HG03520 (cell line): Measurements from ENCODE around the gene THPO.
"Not testable (repeated sequence)": the region's sequence is repeated elsewhere in the genome, so short reads cannot be mapped to it uniquely, and the experiment has no call there.

ENCODE experiments used
- ATAC-seq: cut with Tn5 transposase; IDR thresholded peaks from one replicate; pipeline ENCODE4 v1.9.1; 2021; ENCODE audit warnings: mild to moderate bottlenecking, moderate library complexity; ENCODE audit not compliant: unreplicated experiment

The THPO gene

DNA sequence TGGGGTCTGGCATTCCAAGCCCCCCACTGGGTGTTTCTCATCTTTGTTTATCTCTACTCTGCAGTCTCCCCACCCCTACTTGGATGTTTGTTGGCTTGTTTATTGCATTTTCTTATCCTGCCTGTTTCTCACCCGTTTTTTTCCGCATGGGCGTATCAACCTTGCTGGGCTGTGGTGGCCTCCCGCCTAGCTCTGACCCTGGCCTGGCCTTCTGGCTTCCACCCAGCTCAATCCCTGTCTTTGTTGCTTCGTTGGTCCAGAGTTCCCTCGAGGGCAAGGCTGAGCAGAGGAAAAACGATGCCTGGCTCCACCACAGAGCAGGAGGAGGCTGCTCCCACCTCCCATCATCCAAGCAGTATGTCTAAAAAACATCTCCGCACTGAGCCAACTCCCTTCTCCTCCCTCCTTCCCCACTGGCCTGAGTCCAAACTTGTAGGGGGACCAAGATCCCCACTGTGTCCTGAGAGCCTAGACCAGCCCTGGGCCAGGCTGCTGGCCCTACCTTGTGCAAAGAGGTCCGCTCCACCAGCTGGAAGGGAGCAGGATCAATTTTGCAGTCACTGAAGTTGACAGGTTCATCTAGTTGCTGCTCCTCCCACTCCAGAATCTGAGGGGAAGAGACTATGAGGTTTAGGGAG is 26.4 kb downstream of the THPO start:
- no peak for ATAC-seq

DNA sequence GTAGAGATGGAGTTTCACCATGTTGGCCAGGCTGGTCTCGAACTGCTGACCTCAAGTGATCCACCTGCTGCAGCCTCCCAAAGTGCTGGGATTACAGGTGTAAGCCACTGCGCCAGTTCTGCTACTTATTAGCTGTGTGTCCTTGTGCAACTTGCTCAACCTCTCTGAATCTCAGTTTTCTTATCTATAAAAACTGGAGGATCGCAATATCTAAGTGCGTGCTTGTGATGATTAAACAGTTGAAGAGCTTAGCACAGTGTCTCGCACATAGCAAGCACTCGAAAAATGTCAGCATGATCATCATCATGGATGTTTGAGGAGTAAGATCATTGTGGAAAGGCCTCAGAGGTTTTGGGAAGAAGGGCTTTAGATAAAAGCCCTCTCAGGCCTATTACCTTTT is 27.4 kb downstream of the THPO start:
- ATAC-seq, result no peak

DNA sequence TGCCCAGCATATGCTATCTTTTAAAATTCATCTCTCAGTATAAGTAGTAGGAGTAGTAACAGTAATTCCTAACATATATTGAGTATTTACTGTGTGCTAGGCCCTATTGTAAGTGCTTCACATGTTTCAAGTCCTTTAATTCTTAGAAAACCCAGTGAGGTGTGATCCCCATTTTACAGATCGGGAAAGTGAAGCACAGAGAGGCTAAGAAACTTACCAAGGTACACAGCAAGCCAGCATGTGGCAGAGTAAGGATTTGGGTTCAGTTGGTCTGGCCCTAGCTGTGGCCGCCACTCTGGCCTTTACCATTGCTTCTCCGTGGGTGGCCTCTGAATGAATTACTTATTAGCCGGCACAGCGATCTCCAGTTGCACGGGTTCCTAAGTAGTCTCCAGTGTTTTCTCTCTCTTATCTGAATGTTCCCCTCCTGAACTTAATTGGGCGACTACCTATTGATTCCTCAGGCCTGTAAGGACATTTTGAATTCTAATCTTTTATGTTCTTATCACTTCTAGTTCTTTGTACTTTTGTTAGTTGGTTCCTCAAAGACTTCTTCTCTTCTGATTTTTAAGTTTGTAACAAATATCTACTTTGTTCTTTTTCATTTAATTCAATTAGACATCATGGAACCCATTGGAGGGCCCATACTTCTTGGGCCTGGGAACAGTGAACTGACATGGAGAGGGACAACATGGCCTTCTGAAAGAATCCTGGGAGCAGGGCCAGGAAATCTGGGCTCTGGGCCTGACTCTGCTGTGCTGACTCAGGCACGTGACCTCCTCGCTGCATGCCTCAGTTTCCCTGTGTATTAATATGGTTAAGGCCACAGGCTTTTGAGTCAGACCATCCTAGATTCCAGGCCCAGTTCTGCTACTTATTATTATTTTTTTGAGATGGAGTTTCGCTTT is 28.2 kb downstream of the THPO start:
- no peak for ATAC-seq

DNA sequence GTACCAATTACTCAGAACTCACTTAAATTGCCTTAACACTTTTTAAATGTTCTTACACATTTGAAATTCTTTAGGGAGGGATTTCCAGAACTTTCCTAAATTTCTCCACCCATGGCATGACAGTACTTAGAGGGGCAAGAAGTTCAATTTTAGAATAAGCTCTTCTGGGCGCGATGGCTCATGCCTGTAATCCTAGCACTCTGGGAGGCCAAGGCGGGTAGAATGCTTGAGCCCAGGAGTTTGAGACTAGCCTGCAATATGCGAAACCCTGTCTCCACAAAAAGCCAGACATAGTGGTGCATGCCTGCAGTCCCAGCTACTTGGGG is 30.0 kb downstream of the THPO start:
- ATAC-seq, result no peak

DNA sequence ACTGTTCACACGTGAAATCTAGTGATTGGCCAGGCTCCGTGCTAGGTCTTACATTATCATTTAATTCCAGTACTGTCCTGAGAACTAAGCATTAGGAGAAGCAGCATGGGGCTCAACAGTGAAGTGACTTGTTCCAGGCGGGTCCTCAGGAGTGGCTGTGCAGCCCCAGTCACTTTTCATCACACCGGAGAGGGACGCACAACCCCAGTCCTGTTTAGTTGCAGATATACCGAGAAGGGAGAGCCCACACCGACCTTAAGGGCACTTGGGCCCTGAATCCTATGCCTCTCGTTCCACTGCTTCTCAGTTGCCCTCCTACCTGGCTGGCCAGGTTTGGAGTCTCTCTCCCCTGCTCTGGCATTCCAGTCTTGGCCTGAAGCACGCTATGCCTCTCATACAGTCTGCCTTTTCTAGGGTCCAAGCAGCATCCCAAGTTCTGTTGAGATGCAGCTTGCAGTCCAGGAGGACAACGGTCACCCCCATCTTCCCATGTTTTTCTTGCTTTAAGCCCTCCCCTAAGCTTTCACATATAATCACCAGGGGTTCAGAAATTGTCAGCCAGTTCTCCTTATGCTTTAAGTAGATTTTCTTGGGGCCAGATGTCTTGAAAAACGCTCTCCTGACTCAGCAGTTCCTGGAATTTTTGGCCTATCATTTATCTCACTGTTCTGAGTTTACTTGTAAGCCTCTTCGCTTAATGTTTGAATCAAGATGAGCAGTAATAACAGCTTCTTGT is 30.5 kb downstream of the THPO start:
- ATAC-seq, result no peak

DNA sequence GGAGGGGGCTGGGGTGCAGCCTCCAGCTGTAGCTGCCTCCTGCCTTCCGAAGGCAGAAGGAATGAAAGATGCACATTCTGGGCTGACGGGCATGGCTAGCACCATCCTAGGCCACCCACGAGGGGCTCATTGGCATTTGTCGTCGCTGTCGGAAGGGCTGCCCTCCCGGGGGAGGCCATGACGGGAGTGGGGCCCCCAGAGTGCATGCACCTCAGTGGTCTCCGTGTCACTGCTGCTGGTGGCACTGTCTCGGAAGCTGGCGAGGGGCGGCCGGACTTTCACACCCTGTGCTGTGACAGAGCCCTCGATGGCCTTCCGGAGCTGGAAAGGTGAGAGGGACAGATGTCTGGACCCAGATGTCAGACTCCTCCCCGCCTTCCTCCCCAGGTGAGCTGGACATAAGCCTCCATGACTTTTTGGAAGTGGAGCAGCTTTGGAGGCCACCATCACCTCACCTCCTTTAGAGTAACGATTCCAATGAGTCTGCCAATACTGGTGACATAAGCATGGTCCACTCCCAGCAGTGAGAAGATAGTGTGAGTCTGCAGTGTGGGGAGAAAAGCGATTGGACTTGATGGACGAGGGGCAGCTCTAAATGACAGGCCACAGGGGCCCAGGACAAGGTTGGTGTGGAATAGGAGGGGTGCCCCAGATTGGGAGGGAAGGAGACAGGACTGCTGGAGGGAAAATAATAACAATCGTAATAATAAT is 31.4 kb downstream of the THPO start:
- ATAC-seq, result no peak

DNA sequence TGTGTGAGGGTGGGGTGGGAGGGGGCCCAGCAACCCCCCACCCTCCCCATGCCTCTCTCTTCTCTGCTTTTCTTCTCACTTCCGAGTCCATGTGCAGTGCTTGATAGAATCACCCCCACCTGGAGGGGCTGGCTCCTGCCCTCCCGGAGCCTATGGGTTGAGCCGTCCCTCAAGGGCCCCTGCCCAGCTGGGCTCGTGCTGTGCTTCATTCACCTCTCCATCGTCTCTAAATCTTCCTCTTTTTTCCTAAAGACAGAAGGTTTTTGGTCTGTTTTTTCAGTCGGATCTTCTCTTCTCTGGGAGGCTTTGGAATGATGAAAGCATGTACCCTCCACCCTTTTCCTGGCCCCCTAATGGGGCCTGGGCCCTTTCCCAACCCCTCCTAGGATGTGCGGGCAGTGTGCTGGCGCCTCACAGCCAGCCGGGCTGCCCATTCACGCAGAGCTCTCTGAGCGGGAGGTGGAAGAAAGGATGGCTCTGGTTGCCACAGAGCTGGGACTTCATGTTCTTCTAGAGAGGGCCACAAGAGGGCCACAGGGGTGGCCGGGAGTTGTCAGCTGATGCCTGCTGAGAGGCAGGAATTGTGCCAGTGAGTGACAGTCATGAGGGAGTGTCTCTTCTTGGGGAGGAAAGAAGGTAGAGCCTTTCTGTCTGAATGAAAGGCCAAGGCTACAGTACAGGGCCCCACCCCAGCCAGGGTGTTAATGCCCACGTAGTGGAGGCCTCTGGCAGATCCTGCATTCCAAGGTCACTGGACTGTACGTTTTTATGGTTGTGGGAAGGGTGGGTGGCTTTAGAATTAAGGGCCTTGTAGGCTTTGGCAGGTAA is 32.5 kb downstream of the THPO start:
- ATAC-seq, result no peak

DNA sequence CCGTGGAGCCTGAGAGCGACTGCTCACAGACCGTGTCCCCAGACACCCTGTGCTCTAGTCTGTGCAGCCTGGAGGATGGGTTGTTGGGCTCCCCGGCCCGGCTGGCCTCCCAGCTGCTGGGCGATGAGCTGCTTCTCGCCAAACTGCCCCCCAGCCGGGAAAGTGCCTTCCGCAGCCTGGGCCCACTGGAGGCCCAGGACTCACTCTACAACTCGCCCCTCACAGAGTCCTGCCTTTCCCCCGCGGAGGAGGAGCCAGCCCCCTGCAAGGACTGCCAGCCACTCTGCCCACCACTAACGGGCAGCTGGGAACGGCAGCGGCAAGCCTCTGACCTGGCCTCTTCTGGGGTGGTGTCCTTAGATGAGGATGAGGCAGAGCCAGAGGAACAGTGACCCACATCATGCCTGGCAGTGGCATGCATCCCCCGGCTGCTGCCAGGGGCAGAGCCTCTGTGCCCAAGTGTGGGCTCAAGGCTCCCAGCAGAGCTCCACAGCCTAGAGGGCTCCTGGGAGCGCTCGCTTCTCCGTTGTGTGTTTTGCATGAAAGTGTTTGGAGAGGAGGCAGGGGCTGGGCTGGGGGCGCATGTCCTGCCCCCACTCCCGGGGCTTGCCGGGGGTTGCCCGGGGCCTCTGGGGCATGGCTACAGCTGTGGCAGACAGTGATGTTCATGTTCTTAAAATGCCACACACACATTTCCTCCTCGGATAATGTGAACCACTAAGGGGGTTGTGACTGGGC is 33.3 kb downstream of the THPO start:
- ATAC-seq, result no peak

DNA sequence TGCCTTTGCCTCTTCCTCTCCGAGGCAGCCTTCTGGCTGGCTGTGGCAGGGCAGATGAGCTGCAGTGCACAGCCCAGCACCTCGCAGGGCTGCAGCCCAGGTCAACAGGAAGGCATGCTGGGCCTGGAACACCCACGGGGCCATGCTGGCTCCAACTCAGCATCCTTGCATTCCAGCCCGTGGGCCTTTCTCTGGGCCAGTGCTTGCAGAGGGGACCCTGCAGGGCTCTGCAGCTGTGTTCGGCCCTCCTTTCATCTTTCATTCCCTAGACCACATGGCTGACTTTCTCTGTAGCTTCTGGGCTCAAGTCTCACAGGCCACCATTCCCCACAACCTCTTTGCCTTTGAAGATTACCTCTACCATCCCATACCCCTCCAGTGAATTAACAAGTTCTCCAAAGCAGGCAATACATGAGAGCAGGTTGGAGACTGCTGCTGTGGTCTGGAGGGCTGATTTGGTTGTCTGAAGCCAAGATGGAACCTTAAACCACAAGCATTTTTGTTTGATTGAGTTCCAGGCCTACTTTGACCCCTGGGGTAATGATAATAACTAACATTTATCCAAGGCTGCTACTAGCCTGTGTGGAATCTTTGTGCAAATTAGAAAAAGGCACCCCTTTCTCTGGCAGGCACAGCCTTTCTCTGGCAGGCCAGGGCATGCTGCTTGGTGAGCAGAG is 34.7 kb downstream of the THPO start:
- no peak for ATAC-seq

DNA sequence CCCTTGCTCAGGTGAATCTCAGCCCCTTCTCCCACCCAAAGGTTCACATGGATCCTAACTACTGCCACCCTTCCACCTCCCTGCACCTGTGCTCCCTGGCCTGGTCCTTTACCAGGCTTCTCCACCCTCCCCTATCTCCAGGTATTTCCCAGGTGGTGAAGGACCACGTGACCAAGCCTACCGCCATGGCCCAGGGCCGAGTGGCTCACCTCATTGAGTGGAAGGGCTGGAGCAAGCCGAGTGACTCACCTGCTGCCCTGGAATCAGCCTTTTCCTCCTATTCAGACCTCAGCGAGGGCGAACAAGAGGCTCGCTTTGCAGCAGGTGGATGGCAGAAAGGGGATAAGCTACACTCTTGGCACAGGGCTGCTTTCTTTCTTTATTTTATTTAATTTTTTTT is 36.1 kb downstream of the THPO start:
- ATAC-seq, result no peak

DNA sequence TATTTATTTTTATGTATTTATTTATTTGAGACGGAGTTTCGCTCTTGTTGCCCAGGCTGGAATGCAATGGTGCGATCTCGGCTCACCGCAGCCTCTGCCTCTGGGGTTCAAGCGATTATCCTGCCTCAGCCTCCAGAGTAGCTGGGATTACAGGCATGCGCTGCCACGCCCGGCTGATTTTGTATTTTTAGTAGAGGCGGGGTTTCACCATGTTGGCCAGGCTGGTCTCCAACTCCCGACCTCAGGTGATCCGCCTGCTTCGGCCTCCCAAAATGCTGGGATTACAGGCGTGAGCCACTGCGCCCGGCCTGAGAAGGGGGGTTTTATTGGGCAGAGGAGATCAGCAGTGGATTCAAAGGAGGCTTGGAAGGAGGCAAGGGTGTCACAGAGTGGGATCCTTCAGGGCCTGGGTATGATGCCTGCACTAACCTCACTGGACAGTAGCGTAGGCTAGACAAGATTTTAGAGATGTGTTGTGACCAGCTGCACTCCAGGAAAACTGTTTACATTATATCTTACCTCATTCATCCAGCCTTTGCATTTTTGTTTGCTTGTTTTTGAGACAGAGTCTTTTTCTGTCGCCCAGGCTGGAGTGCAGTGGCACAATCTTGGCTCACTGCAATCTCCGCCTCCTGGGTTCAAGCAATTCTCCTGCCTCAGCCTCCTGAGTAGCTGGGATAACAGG is 38.4 kb downstream of the THPO start:
- not testable (repeated sequence) for ATAC-seq

DNA sequence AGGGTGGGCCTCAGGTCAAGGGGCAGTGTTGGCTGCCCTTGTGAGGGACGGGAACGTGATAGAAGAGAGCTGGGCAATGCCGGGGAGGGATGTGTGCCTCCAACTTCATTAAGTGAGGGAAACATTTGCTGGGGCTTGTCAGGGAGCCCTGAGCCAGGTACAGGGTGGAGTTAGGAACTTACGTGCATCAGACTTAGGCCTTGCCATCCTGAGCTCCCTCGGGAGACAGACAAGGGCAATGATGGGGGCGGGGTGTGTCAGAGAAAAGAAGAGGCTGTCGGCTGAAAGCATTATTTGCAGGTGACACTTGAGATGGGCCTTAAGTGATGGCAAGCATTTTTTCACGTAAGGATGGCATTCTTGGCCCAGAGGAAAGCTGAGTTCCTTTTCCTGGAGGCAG is 39.0 kb downstream of the THPO start:
- no peak for ATAC-seq

DNA sequence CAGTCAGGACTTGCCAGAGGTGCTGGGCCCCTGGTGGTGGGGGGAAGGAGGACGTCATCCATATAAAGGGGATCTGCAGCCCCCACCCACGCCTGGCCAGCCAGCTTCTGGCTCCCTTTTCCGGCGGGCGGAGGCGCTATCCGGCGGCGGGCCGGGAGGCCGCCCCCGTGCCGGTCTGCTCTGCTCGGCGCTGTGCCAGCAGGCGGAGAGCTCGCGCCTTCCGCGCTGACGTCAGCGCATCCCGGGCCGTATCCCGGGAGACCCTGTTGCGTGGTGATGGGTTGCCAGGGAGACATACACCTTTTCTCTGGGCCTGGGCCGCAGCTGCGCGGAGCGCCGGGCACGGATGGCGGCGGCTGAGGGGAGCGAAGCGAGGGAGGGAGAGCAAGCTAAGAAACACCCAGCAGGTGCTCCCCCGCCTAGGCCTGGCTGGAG is 39.5 kb downstream of the THPO start:
- no peak for ATAC-seq

DNA sequence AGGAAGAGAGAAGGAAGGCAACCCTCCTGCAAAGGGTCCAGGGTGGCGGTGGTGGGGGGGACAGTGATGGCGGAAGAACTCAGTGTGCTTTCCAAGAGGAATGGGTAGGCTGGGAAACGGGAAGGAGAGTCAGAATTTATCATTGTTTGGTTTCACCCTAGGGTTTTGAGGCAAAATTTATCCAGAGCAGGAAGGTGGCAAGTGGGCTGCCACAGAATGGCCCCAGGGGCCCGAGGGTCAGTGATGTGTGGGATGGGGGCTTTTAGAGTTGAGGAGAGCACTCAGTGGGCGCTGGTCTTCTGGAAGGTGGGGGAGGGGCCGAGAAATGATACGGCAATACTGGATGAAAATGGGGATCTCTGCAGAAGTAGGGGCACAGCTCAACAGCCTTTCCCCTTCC is 40.0 kb downstream of the THPO start:
- ATAC-seq, result no peak

DNA sequence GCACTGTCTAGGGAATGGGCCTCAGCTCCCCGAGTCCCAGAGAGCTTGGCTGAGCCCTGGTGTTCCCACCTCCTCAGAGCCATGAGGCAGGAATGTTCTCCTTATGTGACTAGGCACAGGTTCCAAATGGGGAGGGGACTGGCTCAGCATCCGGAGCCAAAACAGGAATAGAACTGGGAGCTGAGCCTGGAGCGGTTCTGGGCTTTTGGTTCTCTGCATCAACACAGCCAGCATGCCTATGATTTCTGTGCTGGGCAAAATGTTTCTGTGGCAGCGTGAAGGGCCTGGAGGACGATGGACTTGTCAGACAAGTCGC is 40.6 kb downstream of the THPO start, which contains the start of gene FAM131A:
Gene FAM131A, plus strand, starts transcription at position 202 of the 316 bp plus-strand sequence. Its CDS starts 31 bp downstream, at position 233.
- no peak for ATAC-seq

DNA sequence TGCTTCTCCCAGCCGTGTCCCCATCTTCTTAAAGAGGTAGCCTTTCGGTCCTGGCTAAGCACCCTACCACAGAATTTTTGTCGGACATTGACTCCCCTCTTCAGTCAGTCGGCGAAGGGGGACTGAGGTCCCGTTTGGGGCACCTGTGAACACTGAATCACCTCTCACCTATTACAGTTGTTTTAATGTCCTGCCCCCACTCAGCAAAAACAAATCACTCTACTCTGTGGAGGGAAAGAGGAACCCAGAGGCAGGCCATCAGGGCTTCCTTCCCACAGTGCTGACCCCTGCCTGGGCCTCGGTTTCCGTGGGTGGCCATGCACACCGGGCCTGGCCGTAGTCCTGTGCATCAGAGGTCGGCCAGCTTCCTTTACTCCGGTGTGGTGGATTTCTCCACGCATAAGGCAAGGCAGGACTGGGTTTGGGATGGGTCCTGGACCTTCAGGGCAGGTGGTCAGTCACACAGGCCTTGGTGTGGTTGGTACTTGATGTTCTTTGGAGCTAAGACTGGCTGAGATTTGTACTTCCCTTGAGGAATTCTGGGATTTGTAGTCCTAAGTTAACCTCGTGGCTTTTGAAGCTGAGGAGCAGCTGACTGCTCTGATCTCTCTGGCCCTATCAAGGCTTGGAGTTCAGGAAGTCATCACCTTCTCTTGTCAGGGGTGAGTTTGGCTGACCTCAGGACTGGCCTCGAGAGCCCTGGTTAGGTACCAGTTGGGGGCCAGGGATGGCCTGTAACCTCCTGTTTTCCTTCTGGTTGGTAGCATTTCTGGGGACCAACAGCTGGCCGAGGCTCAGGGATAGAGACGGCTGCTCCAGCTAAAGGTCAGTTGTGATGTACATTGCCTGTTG is 41.2 kb downstream of the THPO start:
- no peak for ATAC-seq

DNA sequence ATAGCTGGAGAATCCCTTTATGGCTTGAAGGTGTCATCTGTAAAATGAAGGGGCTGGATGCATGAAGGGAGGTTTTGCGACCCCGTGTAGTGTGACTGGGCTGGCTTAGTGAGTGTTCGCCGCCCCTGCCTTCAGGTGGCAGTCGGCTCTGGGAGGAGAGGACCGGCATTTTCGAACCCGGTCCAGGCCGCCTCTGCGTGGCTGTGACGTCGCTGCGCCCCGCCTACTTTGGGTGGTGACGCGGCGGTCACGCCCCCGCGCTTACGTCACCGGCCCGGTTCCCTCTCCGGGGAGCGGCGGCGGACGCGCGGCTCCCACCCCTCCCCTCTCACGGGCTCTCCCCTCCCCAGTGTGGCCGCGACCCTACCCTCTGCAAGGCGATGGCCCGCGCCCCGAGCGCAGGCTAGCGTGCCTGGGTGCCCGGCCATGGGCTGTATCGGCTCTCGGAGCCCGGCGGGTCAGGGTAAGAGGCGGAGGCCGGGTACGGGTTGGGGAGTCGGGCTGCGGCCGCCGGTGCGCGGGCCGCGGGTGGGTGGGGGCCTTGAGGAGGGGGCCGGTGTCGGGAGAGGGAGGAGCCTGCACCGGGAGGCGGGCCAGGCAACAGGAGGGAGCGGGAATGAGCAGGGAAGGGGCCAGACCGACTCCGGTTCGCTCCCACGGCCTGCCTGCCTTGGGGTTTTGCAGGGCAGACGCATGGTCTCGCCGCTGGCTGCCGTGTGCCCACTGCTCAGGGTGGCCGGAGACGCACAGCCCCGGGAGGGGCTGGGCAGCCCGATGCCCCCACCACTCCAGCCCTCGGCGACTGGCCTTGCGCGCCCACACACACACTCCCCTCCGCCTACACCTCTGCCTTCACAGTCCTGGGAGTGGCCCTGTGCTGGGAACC is 42.1 kb downstream of the THPO start:
- no peak for ATAC-seq
